Astrocyte (in vitro differentiated cells and primary cell): ENCODE results near the gene LRMDA. TPM values are rescaled to one million over a fixed set of nuclear protein-coding genes. Genes with fewer than 3 reads are reported as not detected.

Experiments
- DNase-seq: peaks from one replicate; pipeline ENCODE4 v3.0.0-alpha.2; 2010; ENCODE audit warnings: low read depth
- FAIRE-seq: peaks from 2 replicates; lab custom pipeline; 2011; peaks lifted over from hg19 to GRCh38; lab: Jason Lieb, UNC
- H2AFZ ChIP-seq: 2 replicates; pipeline ENCODE4 v1.6.0; 2012; ENCODE audit warnings: low read depth, low read length, inconsistent platforms
- H3K27ac ChIP-seq: 2 replicates; pipeline ENCODE4 v1.5.1; 2011; ENCODE audit warnings: low read depth, low read length, inconsistent platforms
- H3K27me3 ChIP-seq: 2 replicates; pipeline ENCODE4 v1.6.0; 2011; ENCODE audit warnings: low read length, inconsistent platforms; ENCODE audit not compliant: insufficient read depth
- H3K36me3 ChIP-seq: 2 replicates; pipeline ENCODE4 v1.5.1; 2011; ENCODE audit warnings: low read length, inconsistent platforms; ENCODE audit not compliant: insufficient read depth
- H3K4me1 ChIP-seq: 2 replicates; pipeline ENCODE4 v1.5.1; 2011; ENCODE audit warnings: low read length, inconsistent platforms; ENCODE audit not compliant: insufficient read depth
- H3K4me2 ChIP-seq: 2 replicates; pipeline ENCODE4 v1.6.0; 2012; ENCODE audit warnings: low read length, inconsistent platforms
- H3K4me3 ChIP-seq: 2 replicates; pipeline ENCODE4 v1.5.1; 2011; ENCODE audit warnings: low read depth, mild to moderate bottlenecking, low read length, inconsistent platforms; ENCODE audit not compliant: insufficient read depth
- H3K79me2 ChIP-seq: 2 replicates; pipeline ENCODE4 v1.6.0; 2012; ENCODE audit warnings: mild to moderate bottlenecking, low read length, inconsistent platforms; ENCODE audit not compliant: insufficient read depth
- H3K9ac ChIP-seq: 2 replicates; pipeline ENCODE4 v1.6.0; 2012; ENCODE audit warnings: mild to moderate bottlenecking, low read length, inconsistent platforms
- H3K9me3 ChIP-seq: 2 replicates; pipeline ENCODE4 v1.5.1; 2012; ENCODE audit warnings: low read depth, mild to moderate bottlenecking, low read length, inconsistent platforms; ENCODE audit not compliant: insufficient read depth
- H4K20me1 ChIP-seq: 2 replicates; pipeline ENCODE4 v1.6.0; 2012; ENCODE audit warnings: low read length, inconsistent platforms; ENCODE audit not compliant: insufficient read depth
- H3K27ac Mint-ChIP-seq: one replicate; pipeline ENCODE4 v1.8.0; 2021; ENCODE audit warnings: mild to moderate bottlenecking, mixed read lengths; ENCODE audit not compliant: unreplicated experiment
- H3K27me3 Mint-ChIP-seq: one replicate; pipeline ENCODE4 v1.8.0; 2021; ENCODE audit warnings: low read depth, mixed read lengths; ENCODE audit not compliant: unreplicated experiment
- H3K36me3 Mint-ChIP-seq: one replicate; pipeline ENCODE4 v1.8.0; 2021; ENCODE audit warnings: low read depth, mixed read lengths; ENCODE audit not compliant: unreplicated experiment
- H3K4me1 Mint-ChIP-seq: one replicate; pipeline ENCODE4 v1.8.0; 2021; ENCODE audit warnings: low read depth, mixed read lengths; ENCODE audit not compliant: unreplicated experiment
- H3K4me3 Mint-ChIP-seq: one replicate; pipeline ENCODE4 v1.8.0; 2021; ENCODE audit warnings: mild to moderate bottlenecking, moderate library complexity, mixed read lengths; ENCODE audit not compliant: unreplicated experiment
- H3K9me3 Mint-ChIP-seq: one replicate; pipeline ENCODE4 v1.8.0; 2021; ENCODE audit warnings: mild to moderate bottlenecking, mixed read lengths; ENCODE audit not compliant: unreplicated experiment
- EZH2 ChIP-seq: IDR thresholded peaks from 2 replicates; pipeline ENCODE4 v1.6.1; 2012; ENCODE audit warnings: mild to moderate bottlenecking, low read length, inconsistent platforms; ENCODE audit not compliant: insufficient read depth
- total RNA-seq: library from RNA; stranded (reverse); gene quantifications from 2 replicates; pipeline ENCODE4 v1.2.1, GENCODE V29; 2021
- TF ChIP-seq, protein P1 (sequence below): IDR thresholded peaks from 2 replicates; pipeline ENCODE4 v1.5.1; 2011; ENCODE audit warnings: low read depth, mild to moderate bottlenecking, inconsistent platforms, low read length, moderate library complexity; ENCODE audit not compliant: insufficient read depth

The LRMDA gene
- total RNA-seq, 1 donor from 2014 or later, result 2.7 TPM

DNA sequence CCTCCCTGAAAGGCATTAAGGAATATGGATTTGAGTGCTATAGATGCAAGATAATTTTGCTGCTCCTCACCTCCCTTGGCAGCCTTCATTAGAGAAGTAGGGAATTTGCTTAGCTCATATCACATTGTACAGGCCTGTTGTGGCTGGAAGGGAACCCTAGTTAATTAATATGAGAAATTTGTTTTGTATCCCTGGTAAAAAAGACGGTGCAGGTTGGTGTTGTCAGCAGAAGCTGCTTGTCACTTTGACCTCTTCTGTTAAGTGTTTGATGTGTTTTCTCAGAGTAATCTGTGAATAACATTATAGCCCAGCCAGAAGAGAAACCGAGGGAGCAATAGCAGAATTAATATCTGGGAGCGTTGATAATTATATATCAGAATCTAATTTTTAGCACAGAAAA is 278.4 kb downstream of the LRMDA start:
- DNase-seq (no peak), FAIRE-seq (no peak)
- Histone ChIP-seq H3K4me1 (no peaks in the 10 kb centered on the region), H3K79me2 (no peaks in the 10 kb centered on the region), H3K27ac (no peak overlapping the region), H3K36me3 (no peaks in the 10 kb centered on the region), H4K20me1 (no peaks in the 10 kb centered on the region), H3K4me3 (no peak overlapping the region), H3K4me2 (no peak overlapping the region), H2AFZ (no peak overlapping the region), H3K9me3 (no peaks in the 10 kb centered on the region), H3K9ac (no peak overlapping the region), H3K27me3 (peaks cover 8% of the 10 kb centered on the region)
- H3K4me3 Mint-ChIP-seq, result no peak overlapping the region
- H3K9me3 Mint-ChIP-seq, result peaks cover 2% of the 10 kb centered on the region
- H3K27me3 Mint-ChIP-seq, result peaks cover 8% of the 10 kb centered on the region
- TF ChIP-seq, protein P1, sequence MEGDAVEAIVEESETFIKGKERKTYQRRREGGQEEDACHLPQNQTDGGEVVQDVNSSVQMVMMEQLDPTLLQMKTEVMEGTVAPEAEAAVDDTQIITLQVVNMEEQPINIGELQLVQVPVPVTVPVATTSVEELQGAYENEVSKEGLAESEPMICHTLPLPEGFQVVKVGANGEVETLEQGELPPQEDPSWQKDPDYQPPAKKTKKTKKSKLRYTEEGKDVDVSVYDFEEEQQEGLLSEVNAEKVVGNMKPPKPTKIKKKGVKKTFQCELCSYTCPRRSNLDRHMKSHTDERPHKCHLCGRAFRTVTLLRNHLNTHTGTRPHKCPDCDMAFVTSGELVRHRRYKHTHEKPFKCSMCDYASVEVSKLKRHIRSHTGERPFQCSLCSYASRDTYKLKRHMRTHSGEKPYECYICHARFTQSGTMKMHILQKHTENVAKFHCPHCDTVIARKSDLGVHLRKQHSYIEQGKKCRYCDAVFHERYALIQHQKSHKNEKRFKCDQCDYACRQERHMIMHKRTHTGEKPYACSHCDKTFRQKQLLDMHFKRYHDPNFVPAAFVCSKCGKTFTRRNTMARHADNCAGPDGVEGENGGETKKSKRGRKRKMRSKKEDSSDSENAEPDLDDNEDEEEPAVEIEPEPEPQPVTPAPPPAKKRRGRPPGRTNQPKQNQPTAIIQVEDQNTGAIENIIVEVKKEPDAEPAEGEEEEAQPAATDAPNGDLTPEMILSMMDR, result no peak
- TF ChIP-seq EZH2, result no peak
- no peak overlapping the region for H3K27ac Mint-ChIP-seq
- H3K36me3 Mint-ChIP-seq, result no peaks in the 10 kb centered on the region
- H3K4me1 Mint-ChIP-seq, result no peaks in the 10 kb centered on the region

DNA sequence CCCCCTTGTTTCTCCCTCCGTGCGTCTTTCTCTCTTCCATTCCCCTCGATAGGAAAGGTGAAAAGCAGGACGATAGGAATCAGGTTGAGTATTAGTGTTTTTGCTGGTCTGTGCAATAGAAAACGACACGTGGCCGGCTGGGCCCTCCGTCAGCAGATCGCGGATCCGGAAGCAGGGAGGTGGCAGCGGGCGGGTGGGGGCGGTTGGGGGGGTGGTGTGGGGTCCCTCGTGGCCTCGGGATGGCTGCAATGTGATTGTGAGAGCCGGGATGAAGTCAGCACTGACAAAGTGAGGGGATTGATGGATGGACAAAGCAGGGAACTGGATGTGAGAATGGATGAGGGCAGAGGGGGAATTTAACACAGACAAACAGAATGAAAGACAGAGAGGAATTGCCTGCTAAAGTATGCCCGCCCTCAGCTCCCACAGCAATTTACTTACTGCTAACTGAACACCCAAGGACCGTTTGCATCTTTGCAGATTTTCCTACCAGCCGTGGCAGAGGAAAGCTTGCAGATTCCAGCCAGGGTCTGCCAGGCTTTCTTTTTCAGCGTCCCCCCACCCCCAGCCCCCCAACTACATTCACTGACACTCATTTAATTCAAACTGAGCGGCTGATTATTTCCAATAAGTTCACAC is 280.9 kb downstream of the LRMDA start:
- Mint-ChIP-seq H3K9me3 (peaks cover 2% of the 10 kb centered on the region), H3K27me3 (peaks cover 10% of the 10 kb centered on the region), H3K27ac (no peak overlapping the region), H3K36me3 (no peaks in the 10 kb centered on the region), H3K4me3 (no peak overlapping the region), H3K4me1 (no peaks in the 10 kb centered on the region)
- Histone ChIP-seq H3K4me1 (no peaks in the 10 kb centered on the region), H3K36me3 (no peaks in the 10 kb centered on the region), H4K20me1 (no peaks in the 10 kb centered on the region), H3K9me3 (no peaks in the 10 kb centered on the region), H3K27me3 (peaks cover 13% of the 10 kb centered on the region), H3K4me3 (no peak overlapping the region), H2AFZ (peak overlapping the region; percentile 61), H3K79me2 (no peaks in the 10 kb centered on the region), H3K27ac (no peak overlapping the region), H3K9ac (peak overlapping the region; percentile 36), H3K4me2 (peak overlapping the region; percentile 71)
- TF ChIP-seq, protein P1, result no peak
- TF ChIP-seq EZH2, result no peak
- DNase-seq, result no peak
- no peak for FAIRE-seq

DNA sequence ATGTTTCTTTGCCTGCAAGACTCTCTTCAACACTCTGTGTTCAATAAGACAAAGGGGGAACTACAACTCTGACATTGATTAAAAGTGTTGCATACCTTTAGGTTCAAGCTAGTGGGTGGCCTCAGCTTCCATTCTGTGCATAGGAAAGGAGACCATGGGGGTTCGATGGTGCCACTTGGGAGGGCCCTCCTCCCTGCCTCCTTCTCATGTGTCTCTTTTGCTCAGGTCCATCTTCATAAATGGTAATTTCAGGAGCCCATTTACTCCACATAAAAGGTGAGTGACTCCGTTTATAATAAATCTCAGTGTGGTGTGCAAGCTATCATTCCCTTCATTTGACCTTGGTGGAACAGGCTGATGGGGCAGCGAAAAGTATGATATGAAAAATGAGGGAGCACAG is 285.1 kb downstream of the LRMDA start:
- H3K4me3 ChIP-seq, result no peak overlapping the region
- no peaks in the 10 kb centered on the region for H4K20me1 ChIP-seq
- H3K4me1 Mint-ChIP-seq, result no peaks in the 10 kb centered on the region
- H3K4me2 ChIP-seq, result no peak overlapping the region
- no peaks in the 10 kb centered on the region for H3K36me3 ChIP-seq
- TF ChIP-seq, protein P1, result no peak
- no peak for TF ChIP-seq EZH2
- peaks cover 13% of the 10 kb centered on the region for H3K27me3 ChIP-seq
- no peak overlapping the region for H2AFZ ChIP-seq
- DNase-seq, result no peak
- no peak overlapping the region for H3K9ac ChIP-seq
- H3K27me3 Mint-ChIP-seq, result peaks cover 20% of the 10 kb centered on the region
- no peak overlapping the region for H3K4me3 Mint-ChIP-seq
- no peak overlapping the region for H3K27ac ChIP-seq
- H3K79me2 ChIP-seq, result no peaks in the 10 kb centered on the region
- H3K4me1 ChIP-seq, result no peaks in the 10 kb centered on the region
- no peaks in the 10 kb centered on the region for H3K9me3 ChIP-seq
- H3K9me3 Mint-ChIP-seq, result no peaks in the 10 kb centered on the region
- no peak overlapping the region for H3K27ac Mint-ChIP-seq
- no peaks in the 10 kb centered on the region for H3K36me3 Mint-ChIP-seq
- FAIRE-seq, result no peak
